GM19452 (cell line): Measurements from ENCODE around the gene CTSE.
"Not testable (repeated sequence)": the region's sequence is repeated elsewhere in the genome, so short reads cannot be mapped to it uniquely, and the experiment has no call there.

ENCODE experiments used
- ATAC-seq: cut with Tn5 transposase; IDR thresholded peaks from one replicate; pipeline ENCODE4 v1.9.1; 2021; ENCODE audit not compliant: unreplicated experiment

CTSE gene

GRCh38 chr1:206023695-206024094, at the start of gene CTSE:
CTSE (minus strand) TSS chr1:206023895; CDS start chr1:206023791, 104 bp downstream.
- no peak for ATAC-seq

DNA sequence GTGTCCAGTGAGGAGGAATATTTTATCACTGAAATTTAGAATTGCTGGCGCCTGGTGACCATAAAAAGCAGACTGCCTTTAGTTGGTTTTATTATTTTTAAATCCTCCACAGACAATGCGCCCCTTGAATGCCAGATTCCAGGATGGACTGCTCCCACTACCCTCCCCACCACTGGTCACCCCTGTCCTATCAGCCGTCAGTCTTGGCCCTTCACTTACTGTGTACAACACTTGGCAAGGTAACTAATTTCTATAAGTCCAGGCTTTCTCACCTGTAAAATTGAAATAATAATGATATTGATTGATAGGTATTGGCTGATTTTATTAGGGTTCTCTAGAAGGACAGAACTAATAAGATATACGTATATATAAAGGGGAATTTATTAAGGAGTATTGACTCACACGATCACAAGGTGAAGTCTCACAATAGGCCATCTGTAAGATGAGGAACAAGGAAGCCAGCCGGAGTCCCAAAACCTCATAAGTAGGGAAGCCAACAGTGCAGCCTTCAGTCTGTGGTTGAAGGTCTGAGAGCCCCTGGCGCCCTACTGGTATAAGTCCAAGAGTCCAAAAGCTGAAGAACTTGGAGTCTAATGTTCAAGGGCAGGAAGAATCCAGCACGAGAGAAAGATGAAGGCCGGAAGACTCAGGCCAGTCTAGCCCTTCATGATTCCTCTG, 47.1 kb upstream of the CTSE start:
- no peak for ATAC-seq

GRCh38 chr1:206068314-206068713, 44.6 kb upstream of the CTSE start:
- ATAC-seq = no peak

- no peak for ATAC-seq
Observed at GRCh38 chr1:206067486-206068227, 44.0 kb upstream of the CTSE start.

DNA sequence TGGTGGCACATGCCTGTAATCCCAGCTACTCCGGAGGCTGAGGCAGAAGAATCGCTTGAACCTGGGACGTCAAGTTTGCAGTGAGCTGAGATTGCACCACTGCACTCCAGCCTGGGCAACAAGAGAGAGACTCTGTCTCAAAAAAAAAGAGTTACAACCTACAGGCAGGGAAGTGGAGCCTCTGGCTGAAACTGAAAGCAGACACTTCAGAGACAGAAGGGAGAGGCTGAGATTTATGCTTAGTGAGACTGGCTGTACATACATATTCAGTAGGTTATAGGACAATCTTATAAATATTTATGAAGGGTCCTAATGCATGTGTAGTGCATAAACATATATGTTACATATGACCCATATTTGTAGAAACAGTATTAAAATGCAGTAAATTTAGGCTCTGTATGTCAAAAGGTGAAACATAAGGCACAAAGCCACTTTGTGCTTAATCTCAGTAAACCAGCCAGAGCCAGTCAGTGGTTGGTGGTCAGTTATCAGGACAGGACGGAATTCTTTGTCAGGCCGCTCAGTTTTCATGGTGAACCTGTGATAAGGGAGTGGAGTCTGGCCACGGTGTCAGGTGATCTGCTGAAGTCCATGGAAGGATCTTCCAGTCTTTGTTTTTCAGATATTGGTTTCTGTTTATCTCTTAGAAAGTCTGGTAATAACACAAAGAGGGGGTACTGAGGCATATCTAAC, 42.9 kb upstream of the CTSE start:
- ATAC-seq = peak; percentile 75

DNA sequence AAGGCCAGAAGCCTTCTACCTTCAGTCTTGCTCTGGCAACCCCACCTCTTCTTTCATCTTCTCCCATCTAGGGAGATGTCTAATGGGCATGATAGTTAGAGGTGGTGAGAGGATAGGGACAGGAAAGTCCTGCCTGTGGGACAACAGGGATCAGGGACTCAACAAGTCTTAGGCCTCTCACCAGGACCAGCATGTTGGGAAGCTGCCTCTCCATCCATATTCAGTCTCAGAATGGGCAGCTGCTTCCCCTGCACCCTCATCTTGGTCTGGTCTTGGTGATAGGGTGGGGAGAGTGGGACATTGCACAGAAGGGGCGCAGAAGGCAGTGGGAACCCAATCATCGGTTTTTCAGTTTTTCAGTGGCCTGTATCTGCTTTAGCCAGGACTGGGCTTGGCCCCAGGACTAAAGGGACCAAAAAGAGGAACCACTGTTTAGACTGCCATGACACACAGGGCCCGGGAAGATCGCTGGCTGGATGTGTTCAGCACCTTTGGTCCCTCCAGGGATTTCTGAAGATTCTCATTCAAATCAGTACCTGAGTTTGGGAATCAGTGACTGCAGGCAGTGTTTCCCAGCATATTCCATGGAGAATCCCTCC, 42.0 kb upstream of the CTSE start:
- ATAC-seq = no peak

- ATAC-seq = not testable (repeated sequence)
Observed at GRCh38 chr1:206064501-206064900, 40.8 kb upstream of the CTSE start.

DNA sequence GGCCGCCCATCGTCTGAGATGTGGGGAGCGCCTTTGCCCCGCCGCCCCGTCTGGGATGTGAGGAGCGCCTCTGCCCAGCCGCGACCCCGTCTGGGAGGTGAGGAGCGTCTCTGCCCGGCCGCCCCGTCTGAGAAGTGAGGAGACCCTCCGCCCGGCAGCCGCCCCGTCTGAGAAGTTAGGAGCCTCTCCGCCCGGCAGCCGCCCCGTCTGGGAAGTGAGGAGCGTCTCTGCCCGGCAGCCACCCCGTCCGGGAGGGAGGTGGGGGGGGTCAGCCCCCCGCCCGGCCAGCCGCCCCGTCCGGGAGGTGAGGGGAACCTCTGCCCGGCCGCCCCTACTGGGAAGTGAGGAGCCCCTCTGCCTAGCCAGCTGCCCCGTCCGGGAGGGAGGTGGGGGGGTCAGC, 40.3 kb upstream of the CTSE start:
- not testable (repeated sequence) for ATAC-seq

DNA sequence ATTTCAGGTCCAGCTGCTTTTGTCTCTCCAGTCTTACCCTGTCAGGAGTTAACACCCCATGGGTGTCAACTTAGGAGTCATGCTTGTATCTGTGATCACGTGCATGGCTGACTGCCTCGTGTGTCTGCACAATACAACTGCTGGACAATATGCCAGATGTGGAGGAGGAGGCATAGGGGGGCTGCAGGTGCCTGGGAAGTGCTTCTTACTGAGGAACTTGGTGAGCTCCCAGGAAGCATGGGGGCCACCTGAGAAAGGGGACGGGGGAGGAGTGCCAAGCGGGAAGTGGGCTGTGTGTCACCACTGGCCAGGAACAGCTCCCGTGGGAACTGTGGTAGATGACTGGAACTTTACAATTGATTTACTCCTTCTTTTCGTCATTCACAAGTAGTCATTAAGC, 38.8 kb upstream of the CTSE start:
- no peak for ATAC-seq

GRCh38 chr1:206060844-206061243, 37.1 kb upstream of the CTSE start:
- no peak for ATAC-seq

GRCh38 chr1:206059355-206059915, 35.7 kb upstream of the CTSE start:
- no peak for ATAC-seq

DNA sequence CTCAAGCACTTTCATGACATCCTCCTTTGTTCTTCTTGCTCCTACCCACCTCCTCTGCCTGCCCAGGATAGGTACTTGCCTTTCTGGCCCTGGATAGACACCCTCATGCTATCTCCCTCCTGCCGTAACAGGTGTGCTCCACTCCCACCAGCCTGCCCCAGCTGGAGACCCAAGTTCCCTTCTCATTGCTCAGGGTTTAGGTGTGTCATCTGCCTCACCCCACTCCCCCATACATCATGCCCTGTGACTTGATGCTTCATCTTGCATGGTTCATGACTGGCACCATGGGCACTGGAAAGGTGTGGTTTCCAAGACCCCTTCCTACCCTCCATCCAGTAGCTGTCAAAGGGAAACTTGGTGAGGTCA, 35.2 kb upstream of the CTSE start:
- no peak for ATAC-seq

- not testable (repeated sequence) for ATAC-seq
Observed at GRCh38 chr1:206058289-206058926, 34.7 kb upstream of the CTSE start.

DNA sequence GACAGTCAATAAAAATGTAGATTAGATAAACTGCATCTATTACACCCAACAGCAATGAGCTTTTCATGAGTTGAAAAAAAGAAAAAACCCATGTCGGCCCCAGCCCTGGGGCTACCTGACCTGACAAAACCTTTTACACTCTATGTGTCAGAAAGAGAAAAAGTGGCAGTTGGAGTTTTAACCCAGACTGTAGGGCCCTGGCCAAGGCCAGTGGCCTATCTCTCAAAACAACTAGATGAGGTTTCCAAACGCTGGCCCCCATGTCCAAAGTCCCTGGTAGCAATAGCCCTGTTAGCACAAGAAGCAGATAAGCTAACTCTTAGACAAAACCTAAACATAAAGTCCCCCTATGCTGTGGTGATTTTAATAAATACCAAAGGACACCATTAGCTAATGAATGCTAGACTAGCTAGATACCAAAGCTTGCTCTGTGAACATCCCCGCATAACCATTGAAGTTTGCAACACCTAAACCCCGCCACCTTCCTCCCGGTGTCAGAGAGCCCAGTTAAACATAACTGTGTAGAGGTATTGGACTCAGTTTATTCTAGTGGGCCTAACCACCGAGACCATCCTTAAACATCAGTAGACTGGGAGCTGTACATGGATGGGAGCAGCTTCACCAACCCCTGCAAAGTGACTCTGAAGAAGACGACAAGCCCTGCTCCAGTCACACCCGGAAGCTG, 32.1 kb upstream of the CTSE start:
- ATAC-seq = not testable (repeated sequence)

GRCh38 chr1:206055069-206055625, 31.5 kb upstream of the CTSE start:
- not testable (repeated sequence) for ATAC-seq

DNA sequence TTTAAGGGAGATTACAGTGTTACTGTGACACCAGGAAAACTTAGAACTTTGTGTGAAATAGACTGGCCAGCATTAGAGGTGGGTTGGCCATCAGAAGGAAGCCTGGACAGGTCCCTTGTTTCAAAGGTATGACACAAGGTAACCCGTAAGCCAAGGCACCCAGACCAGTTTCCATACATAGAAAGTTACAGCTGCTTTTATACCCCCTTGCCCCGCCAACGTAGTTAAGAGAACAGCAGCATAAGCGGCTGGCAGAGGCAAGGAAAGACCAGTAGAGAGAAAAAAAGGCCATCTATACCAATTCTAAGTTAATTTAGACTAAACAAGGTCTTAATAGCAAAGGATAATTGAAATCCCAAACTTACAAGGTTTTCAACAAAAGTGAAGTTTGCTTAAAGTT, 29.9 kb upstream of the CTSE start:
- not testable (repeated sequence) for ATAC-seq

- ATAC-seq = not testable (repeated sequence)
Observed at GRCh38 chr1:206052919-206053610, 29.4 kb upstream of the CTSE start, which contains the start of gene RHEX. RHEX (plus strand) TSS chr1:206053173; CDS start chr1:206097829, 44,656 bp downstream.

DNA sequence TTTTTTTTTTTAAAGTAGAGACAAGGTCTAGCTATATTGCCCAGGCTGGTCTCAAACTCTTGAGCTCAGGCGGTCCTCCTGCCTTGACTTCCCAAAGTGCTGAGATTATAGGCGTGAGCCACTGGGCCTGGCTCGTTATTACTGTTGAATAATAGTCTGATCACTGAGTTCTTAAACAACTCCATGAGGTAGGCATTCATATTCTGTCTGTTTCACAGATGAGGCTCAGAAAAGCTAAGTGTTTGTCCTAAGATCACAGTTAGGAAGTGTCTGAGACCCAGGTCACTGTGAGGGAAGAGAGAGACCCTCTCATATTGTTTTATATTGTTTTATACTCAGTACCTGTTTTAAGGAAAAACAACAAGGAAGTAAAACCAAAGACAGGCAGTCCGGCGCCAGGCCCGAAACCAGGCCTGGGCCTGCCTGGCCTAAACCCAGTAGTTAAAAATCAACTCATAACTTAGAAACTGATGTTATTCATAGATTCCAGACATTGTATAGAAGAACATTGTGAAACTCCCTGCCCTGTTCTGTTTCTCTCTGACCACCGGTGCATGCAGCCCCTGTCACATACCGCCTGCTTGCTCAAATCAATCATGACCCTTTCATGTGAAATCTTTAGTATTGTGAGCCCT, 28.7 kb upstream of the CTSE start:
- ATAC-seq = not testable (repeated sequence)
